IPS-20b (cell line): ENCODE results near the gene APOBR.
"Not testable (repeated sequence)": the region's sequence is repeated elsewhere in the genome, so short reads cannot be mapped to it uniquely, and the experiment has no call there.

ENCODE experiments used
- H3K27ac ChIP-seq: one replicate; pipeline ENCODE4 v1.5.1; 2013; ENCODE audit warnings: low read length
- H3K27me3 ChIP-seq: 2 replicates; pipeline ENCODE4 v1.6.1; 2013; ENCODE audit warnings: mild to moderate bottlenecking, low read length, inconsistent platforms; ENCODE audit not compliant: insufficient read depth
- H3K36me3 ChIP-seq: 2 replicates; pipeline ENCODE4 v1.6.1; 2013; ENCODE audit warnings: low read depth, mild to moderate bottlenecking, inconsistent platforms, low read length, moderate library complexity; ENCODE audit not compliant: insufficient read depth
- H3K4me1 ChIP-seq: 2 replicates; pipeline ENCODE4 v1.6.1; 2013; ENCODE audit warnings: mild to moderate bottlenecking, control low read depth, inconsistent platforms, low read length, moderate library complexity; ENCODE audit not compliant: insufficient read depth
- H3K4me3 ChIP-seq: 2 replicates; pipeline ENCODE4 v1.5.1; 2013; ENCODE audit warnings: mild to moderate bottlenecking, low read length, inconsistent platforms
- H3K9ac ChIP-seq: 2 replicates; pipeline ENCODE4 v1.6.1; 2013; ENCODE audit warnings: low read depth, mild to moderate bottlenecking, inconsistent platforms, low read length, moderate library complexity
- H3K9me3 ChIP-seq: 2 replicates; pipeline ENCODE4 v1.6.1; 2013; ENCODE audit warnings: mild to moderate bottlenecking, low read depth, low read length, inconsistent platforms; ENCODE audit not compliant: insufficient read depth

Gene APOBR

GRCh38 chr16:28521436-28521835 lies 27.0 kb downstream of the APOBR start:
- no peaks in the 10 kb centered on the region for H3K36me3 ChIP-seq
- H3K9ac ChIP-seq, result no peak overlapping the region
- H3K4me1 ChIP-seq, result no peaks in the 10 kb centered on the region
- no peaks in the 10 kb centered on the region for H3K27me3 ChIP-seq
- H3K9me3 ChIP-seq, result no peaks in the 10 kb centered on the region
- no peak overlapping the region for H3K27ac ChIP-seq
- H3K4me3 ChIP-seq, result no peak overlapping the region

DNA sequence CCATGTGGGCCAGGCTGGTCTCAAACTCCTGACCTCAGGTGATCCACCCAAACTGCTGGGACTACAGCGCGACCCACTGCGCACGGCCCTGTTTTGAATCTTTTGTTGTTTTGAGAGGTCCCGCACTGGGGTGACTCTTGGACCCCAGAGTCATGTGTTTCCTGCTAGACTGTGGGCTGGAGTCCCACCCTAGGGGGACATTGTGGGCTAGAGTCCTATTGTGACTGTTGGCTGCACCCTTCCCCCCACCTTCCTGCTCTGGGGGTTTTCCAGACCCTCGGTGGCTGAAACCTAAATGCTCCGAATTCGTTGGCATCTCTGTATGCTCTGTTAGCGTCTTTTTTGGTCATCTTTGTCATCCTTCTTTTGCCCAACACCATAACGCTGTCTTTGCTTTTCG lies 28.3 kb downstream of the APOBR start:
- H3K9me3 ChIP-seq, result no peaks in the 10 kb centered on the region
- no peaks in the 10 kb centered on the region for H3K4me1 ChIP-seq
- H3K4me3 ChIP-seq, result no peak overlapping the region
- H3K27me3 ChIP-seq, result no peaks in the 10 kb centered on the region
- no peaks in the 10 kb centered on the region for H3K36me3 ChIP-seq
- no peak overlapping the region for H3K27ac ChIP-seq
- no peak overlapping the region for H3K9ac ChIP-seq

GRCh38 chr16:28524681-28525171 lies 30.3 kb downstream of the APOBR start:
- Histone ChIP-seq H3K9ac (no peak overlapping the region), H3K4me1 (no peaks in the 10 kb centered on the region), H3K27me3 (no peaks in the 10 kb centered on the region), H3K36me3 (no peaks in the 10 kb centered on the region), H3K27ac (no peak overlapping the region), H3K9me3 (no peaks in the 10 kb centered on the region), H3K4me3 (no peak overlapping the region)

GRCh38 chr16:28526201-28527099 lies 32.0 kb downstream of the APOBR start:
- no peak overlapping the region for H3K9ac ChIP-seq
- no peaks in the 10 kb centered on the region for H3K36me3 ChIP-seq
- no peak overlapping the region for H3K27ac ChIP-seq
- no peaks in the 10 kb centered on the region for H3K27me3 ChIP-seq
- no peak overlapping the region for H3K4me3 ChIP-seq
- H3K4me1 ChIP-seq, result no peaks in the 10 kb centered on the region
- no peaks in the 10 kb centered on the region for H3K9me3 ChIP-seq

DNA sequence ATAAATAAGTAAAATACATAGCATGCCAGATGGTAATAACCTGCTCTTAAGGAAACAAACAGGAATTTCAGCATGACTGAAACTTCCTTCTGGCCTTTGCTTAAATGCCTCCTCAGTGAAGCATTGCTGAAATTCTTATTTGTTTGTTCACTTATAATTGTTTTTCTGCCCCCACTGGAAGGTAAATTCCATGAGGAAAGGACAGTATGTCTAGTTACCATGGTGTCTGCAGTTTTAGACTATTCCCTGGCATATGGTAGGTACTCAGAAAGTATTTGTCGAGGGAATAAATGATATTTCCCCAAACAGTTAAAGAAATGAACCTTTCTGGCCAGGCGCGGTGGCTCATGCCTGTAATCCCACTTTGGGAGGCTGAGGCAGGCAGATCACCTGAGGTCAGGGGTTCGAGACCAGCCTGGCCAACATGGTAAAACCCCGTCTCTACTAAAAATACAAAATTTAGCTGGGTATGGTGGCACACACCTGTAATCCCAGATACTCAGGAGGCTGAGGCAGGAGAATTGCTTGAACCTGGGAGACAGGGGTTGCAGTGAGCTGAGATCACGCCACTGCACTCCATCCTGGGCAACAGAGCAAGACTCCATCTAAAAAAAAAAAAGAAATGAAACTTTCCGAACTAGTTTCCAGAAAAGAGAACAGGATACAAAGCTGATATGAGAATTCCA lies 32.8 kb downstream of the APOBR start:
- H3K4me1 ChIP-seq, H3K36me3 ChIP-seq, H3K27me3 ChIP-seq, H3K27ac ChIP-seq, H3K9me3 ChIP-seq, H3K9ac ChIP-seq, H3K4me3 ChIP-seq: not testable (repeated sequence)

DNA sequence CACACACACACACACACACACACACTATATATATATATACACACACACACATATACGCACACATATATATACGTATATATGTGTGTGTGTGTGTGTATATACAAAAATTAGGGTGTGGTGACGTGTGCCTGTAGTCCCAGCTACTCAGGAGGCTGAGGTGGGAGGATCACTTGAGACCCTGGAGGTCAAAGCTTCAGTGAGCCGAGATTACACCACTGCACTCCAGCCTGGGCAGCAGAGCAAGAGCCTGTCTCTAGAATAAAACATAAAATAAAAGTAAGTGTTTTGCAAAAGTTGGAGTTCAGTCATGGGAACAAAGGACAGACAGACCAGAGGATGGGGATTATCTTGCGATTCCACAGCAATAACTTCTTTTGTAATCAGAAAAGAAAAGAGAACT lies 33.5 kb downstream of the APOBR start:
- Histone ChIP-seq H3K27ac (no peak overlapping the region), H3K9ac (no peak overlapping the region), H3K4me1 (no peaks in the 10 kb centered on the region)

GRCh38 chr16:28528463-28528867 lies 34.0 kb downstream of the APOBR start:
- H3K9ac ChIP-seq, result no peak overlapping the region
- H3K4me1 ChIP-seq, result no peaks in the 10 kb centered on the region
- H3K36me3 ChIP-seq, result no peaks in the 10 kb centered on the region
- no peak overlapping the region for H3K4me3 ChIP-seq
- no peaks in the 10 kb centered on the region for H3K9me3 ChIP-seq
- H3K27me3 ChIP-seq, result no peaks in the 10 kb centered on the region
- no peak overlapping the region for H3K27ac ChIP-seq

More for the DNA sequence above, 33.5 kb downstream of the APOBR start:
- Histone ChIP-seq H3K4me3 (no peak overlapping the region), H3K27me3 (no peaks in the 10 kb centered on the region), H3K9me3 (no peaks in the 10 kb centered on the region), H3K36me3 (no peaks in the 10 kb centered on the region)

GRCh38 chr16:28529124-28529523 lies 34.7 kb downstream of the APOBR start:
- Histone ChIP-seq H3K4me1 (no peaks in the 10 kb centered on the region), H3K9me3 (no peaks in the 10 kb centered on the region), H3K27ac (no peak overlapping the region), H3K4me3 (no peak overlapping the region), H3K27me3 (no peaks in the 10 kb centered on the region), H3K36me3 (no peaks in the 10 kb centered on the region), H3K9ac (no peak overlapping the region)

GRCh38 chr16:28531777-28532744 lies 37.6 kb downstream of the APOBR start:
- Histone ChIP-seq H3K27ac (no peak overlapping the region), H3K4me1 (no peaks in the 10 kb centered on the region), H3K4me3 (no peak overlapping the region), H3K27me3 (no peaks in the 10 kb centered on the region), H3K9ac (no peak overlapping the region), H3K9me3 (no peaks in the 10 kb centered on the region), H3K36me3 (no peaks in the 10 kb centered on the region)

GRCh38 chr16:28532940-28533647 lies 38.7 kb downstream of the APOBR start:
- Histone ChIP-seq H3K4me1 (no peaks in the 10 kb centered on the region), H3K36me3 (no peaks in the 10 kb centered on the region), H3K27me3 (no peaks in the 10 kb centered on the region), H3K9ac (no peak overlapping the region), H3K9me3 (no peaks in the 10 kb centered on the region), H3K27ac (no peak overlapping the region), H3K4me3 (no peak overlapping the region)
